Measurements from ENCODE around the gene BCL2L1. TPM values are rescaled to one million over a fixed set of nuclear protein-coding genes. Genes with fewer than 3 reads are reported as not detected.

Gene BCL2L1
- total RNA-seq, 4 donors from 2014 or later: 105 to 138 (median 119) TPM

- Histone ChIP-seq H3K27ac (peak overlapping the region; percentile 28 to 94 (median 80)), H3K27me3 (no peaks in the 10 kb centered on the region), H3K4me1 (peaks cover 0 to 81% (median 55%) of the 10 kb centered on the region in 4 donors)
Observed at GRCh38 chr20:31698803-31699718, 23.6 kb downstream of the BCL2L1 start.

DNA sequence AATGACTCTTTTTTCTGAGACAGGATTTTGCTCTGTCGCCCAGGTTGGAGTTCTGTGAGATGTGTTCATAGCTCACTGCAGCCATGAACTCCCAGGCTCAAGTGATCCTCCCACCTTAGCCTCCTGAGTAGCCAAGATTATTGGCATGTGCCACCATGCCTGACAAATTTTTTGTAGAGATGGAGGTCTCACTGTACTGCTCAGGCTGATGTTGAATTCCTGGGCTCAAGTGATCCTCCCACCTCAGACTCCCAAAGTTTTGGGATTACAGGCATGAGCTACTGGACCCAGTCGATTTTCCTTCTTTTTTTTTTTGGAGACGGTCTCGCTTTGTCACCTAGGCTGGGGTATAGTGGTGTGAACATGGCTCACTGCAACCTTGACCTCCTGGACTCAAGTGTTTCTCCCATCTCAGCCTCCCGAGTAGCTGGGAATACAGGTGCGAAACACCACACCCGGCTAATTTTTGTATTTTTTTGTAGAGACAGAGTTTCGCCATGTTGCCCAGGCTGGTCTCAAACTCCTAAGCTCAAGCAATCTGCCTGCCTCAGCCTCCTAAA is 24.3 kb downstream of the BCL2L1 start:
- H3K4me3 ChIP-seq: no peak overlapping the region
- peak overlapping the region; percentile 28 to 94 (median 80) for H3K27ac ChIP-seq
- peaks cover 0 to 11% (median 0%) of the 10 kb centered on the region in 3 donors for H3K36me3 ChIP-seq
- DNase-seq (ENCODE audit: low spot score in 2 of 2): no peak
- TF ChIP-seq POLR2A (IDR thresholded peaks at IDR 0.05) (no peak), CTCF (IDR thresholded peaks at IDR 0.05) (no peak), EP300 (IDR thresholded peaks at IDR 0.05) (no peak)
- H3K27me3 ChIP-seq: no peaks in the 10 kb centered on the region
- H3K4me1 ChIP-seq: peaks cover 0 to 86% (median 60%) of the 10 kb centered on the region in 4 donors
- WGBS, 2 donors: 89 to 94% methylated on average over 8 of the region's 8 CpGs
- H3K9me3 ChIP-seq: no peaks in the 10 kb centered on the region

More at GRCh38 chr20:31698803-31699718, 23.6 kb downstream of the BCL2L1 start:
- DNase-seq (ENCODE audit: low spot score in 2 of 2): peak in 1 of 2 donors; percentile 83
- Histone ChIP-seq H3K4me3 (no peak overlapping the region), H3K36me3 (peaks cover 0 to 11% (median 0%) of the 10 kb centered on the region in 3 donors), H3K9me3 (no peaks in the 10 kb centered on the region)
- WGBS, 2 donors: 25 to 29% methylated on average over 6 of the region's 6 CpGs
- TF ChIP-seq CTCF (IDR thresholded peaks at IDR 0.05) (peak in 1 of 5 experiments; percentile 14), EP300 (IDR thresholded peaks at IDR 0.05) (peak; percentile 80 to 93), POLR2A (IDR thresholded peaks at IDR 0.05) (peak in 1 of 2 donors; percentile 14)

DNA sequence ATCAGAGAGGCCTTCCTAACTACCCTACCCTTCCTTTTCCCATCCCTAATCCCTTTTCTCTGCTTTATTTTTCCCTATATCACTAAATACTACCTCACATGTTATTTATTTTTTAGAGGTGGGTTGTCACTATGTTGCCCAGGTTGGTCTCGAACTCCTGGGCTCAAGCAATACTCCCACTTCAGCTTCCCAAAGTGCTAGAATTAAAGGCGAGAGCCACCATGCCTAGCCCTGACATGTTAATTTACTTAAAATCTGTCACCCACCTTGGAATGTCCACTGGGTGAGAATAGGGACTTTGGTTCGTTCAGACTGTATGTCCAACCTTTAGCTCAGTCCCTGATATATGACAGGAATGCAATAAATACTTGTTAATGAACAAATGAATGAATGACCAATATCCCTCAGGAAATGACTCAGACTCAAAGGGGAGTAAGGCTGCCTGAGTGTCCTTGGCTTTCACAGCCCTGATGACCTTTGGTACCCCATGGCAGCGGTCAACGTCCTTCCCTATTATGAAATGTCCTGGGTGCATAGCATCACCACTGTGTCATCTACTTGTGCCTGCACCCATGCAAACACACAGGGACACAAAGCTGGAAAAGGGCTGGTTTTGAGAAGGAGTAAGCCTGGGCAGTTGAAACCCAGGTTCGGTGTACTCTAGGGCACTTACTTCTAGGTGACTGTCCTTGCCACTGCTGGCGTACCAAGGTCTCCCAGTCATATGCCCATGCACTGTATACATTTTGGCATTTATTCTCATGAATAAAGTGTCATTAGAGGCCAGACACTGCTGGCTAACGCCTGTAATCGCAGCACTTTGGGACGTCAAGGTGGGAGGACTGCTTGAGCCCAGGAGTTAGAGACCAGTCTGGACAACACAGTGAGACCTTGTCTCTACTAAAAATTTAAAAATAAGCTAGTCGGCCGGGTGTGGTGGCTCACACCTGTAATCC is 26.5 kb downstream of the BCL2L1 start:
- TF ChIP-seq EP300 (IDR thresholded peaks at IDR 0.05) (peak in 1 of 2 donors; percentile 72), POLR2A (IDR thresholded peaks at IDR 0.05) (no peak)
- Histone ChIP-seq H3K36me3 (peaks cover 0 to 18% (median 0%) of the 10 kb centered on the region in 3 donors), H3K27ac (peak overlapping the region in 3 of 4 donors; percentile 38 to 94 (median 65)), H3K27me3 (no peaks in the 10 kb centered on the region), H3K9me3 (no peaks in the 10 kb centered on the region), H3K4me1 (peaks cover 0 to 84% (median 60%) of the 10 kb centered on the region in 4 donors), H3K4me3 (no peak overlapping the region)
- 80 to 86% methylated on average over 12 of the region's 12 CpGs for WGBS, 2 donors
- DNase-seq (ENCODE audit: low spot score in 2 of 2): no peak

GRCh38 chr20:31694842-31695593 is 27.6 kb downstream of the BCL2L1 start:
- H3K9me3 ChIP-seq: no peaks in the 10 kb centered on the region
- H3K27me3 ChIP-seq: no peaks in the 10 kb centered on the region
- no peak for DNase-seq (ENCODE audit: low spot score in 2 of 2)
- H3K4me1 ChIP-seq: peaks cover 0 to 79% (median 55%) of the 10 kb centered on the region in 4 donors
- no peak for TF ChIP-seq POLR2A (IDR thresholded peaks at IDR 0.05)
- no peak for TF ChIP-seq CTCF (IDR thresholded peaks at IDR 0.05)
- TF ChIP-seq EP300 (IDR thresholded peaks at IDR 0.05): no peak
- H3K36me3 ChIP-seq: peaks cover 0 to 18% (median 0%) of the 10 kb centered on the region in 3 donors
- WGBS, 2 donors: 84 to 85% methylated on average over 5 of the region's 5 CpGs
- H3K4me3 ChIP-seq: no peak overlapping the region
- H3K27ac ChIP-seq: peak overlapping the region; percentile 34 to 94 (median 54)

Data from tibial nerve (tissue), 4 donors.